ENCODE data around the gene SGPP1.

- TF ChIP-seq CTCF (conservative IDR thresholded peaks at IDR 0.05 in 1 of 2, IDR thresholded peaks at IDR 0.05 in 1 of 2; ENCODE audit: extremely low read depth in 1 of 2, insufficient read depth in 1 of 2, low read depth in 1 of 2, low read length in 2 of 2), result no peak
- TF ChIP-seq EZH2 (IDR thresholded peaks at IDR 0.05; ENCODE audit: borderline replicate concordance, low read length), result no peak
Observed at GRCh38 chr14:63766611-63767010, 38.7 kb upstream of the SGPP1 start.

Measured in mammary epithelial cell (primary cell).